GM21717 (cell line): ENCODE results near the gene SEC24B.
"Not testable (repeated sequence)": the region's sequence is repeated elsewhere in the genome, so short reads cannot be mapped to it uniquely, and the experiment has no call there.

Source experiments
- ATAC-seq: cut with Tn5 transposase; IDR thresholded peaks from one replicate; pipeline ENCODE4 v1.9.1; 2021; ENCODE audit warnings: mild to moderate bottlenecking, moderate library complexity; ENCODE audit not compliant: unreplicated experiment

The SEC24B gene

DNA sequence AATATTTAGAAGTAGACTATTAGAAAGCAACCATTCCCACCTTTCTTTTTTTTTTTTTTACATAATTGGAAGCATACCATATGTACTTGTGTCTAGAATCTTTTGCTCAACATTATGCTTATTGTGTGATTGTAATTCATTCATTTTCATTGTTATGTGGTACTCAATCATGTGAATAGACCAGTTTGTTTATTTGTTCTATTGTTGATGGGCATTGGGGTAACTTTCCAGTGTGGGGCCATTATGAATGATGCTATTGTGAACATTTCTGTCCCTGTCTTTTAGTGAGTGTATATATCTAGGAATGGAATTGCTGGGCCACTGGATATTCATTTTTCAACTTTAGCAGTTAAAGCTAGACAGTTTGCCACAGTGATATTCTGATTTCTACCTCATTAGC, 63.9 kb downstream of the SEC24B start:
- no peak for ATAC-seq

DNA sequence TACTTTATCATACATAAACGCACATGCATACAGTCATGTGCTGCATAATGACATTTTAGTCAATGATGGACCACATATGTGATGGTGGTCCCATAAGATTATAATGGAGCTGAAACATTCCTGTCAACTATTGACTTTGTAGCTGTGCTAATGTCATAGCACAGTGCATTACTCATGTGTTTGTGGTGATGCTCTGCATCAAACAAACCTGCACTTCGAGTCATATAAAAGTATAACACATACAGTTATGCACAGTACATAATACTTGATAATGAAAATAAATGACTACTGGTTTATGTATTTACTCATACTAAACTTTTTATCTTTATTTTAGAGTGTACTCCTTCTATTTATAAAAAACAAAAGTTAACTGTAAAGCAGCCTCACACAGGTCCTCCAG, 65.9 kb downstream of the SEC24B start:
- no peak for ATAC-seq

DNA sequence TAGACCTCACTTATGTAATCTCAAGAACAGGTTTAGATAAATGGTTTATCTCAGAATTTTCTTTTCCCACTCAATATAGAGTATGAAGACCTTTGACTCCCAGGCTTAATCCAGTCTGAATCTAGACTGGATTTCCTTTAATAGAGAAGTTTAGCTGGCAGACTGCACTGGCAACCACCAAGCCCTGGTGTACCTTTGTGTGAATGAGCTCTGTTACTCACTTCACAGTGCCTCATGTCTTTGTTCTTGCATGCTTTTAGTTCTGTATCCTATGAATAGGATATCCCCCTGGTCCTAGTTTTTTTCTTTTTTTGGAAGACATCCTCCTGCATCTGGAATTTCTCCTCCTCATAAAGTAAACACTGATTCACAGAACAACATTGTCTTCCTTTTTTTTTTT, 73.3 kb downstream of the SEC24B start:
- ATAC-seq = no peak

DNA sequence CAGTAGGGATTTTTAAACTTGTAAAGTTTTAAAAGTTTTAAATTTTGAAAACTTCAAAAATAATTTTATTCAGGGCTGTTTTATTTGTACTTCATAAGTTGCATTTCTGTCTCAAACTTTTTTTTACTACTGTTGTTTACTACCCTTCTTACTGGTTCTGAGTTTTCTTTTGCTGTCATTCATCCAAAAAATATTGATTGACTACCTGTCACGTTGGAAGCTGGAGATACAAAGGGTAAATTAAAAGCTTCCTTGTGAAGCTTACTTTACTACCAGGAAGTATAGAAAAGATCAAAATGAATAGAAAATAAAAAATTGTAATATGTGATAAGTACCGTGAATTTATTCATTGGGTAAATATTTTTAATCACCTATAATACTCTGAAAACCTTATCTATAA, 77.1 kb downstream of the SEC24B start:
- ATAC-seq = no peak

DNA sequence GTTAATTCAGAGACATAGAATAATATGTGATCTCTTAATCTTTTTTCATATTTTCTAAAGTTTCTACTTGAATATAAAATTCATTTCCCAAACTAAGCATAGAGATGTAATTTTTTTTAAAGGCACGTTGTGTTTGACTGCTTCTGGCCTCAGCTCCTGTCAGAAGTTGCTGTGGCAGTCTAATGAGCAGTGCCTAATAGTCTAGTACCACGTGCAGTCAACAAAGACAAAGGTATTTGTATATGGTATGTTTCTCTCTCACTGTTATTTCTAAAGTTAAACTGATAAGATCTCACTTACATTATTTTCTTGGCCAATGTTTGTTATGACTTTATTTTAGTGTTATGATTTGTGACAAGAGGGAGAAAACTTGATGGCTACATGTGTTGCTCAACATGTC, 77.8 kb downstream of the SEC24B start:
- no peak for ATAC-seq

DNA sequence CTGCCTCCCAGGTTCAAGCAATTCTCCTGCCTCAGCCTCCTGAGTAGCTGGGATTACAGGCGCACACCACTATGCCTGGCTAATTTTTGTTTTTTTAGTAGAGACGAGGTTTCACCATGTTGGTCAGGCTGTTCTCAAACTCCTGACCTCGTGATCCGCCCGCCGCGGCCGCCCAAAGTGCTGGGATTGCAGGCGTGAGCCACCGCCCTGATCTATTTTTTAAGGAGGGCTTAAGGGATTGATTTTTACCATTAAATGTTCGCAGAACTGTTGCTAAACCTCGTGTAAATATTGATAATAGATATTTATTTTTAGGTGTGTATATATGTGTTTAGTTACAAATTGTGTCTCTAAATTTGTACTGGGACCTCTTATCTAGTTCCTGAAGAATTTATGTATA, 79.8 kb downstream of the SEC24B start:
- not testable (repeated sequence) for ATAC-seq

DNA sequence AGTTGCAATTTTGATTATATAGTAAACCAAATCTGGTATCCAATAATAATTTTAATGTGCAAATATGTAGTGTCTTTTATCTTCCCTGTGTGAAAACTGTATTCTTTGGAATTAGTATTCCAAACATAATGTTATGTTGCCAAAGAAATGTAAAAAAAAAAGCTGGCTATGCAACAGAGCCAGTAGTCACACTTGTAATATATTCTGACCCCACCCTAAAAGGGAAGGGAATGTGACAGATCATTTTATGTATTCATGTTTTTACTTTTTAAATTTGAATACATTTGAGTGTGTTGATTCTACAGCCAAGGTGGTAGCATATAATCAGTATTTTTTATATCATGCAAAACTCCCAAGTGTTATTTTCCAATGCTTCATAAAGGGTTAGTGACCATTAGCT, 98.6 kb downstream of the SEC24B start:
- ATAC-seq = no peak

DNA sequence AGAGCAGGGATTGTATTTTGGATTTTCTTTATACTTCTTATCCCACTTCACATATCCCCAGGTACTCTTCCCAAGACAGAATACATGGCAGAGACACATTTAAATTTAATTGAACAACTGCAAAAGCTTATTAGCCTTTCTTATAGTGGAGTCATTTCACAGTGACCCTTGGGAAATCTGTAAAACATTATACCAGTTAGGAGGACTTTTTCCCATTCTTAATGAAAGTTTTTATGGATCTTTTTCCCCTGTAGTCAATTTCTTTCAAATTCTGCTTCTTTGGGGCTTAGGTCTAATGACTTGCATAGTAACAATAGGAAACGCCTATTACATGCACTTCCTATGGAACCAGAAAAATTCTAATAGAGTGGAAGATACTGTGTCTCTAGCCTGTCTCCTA, 111.8 kb downstream of the SEC24B start:
- ATAC-seq = no peak

DNA sequence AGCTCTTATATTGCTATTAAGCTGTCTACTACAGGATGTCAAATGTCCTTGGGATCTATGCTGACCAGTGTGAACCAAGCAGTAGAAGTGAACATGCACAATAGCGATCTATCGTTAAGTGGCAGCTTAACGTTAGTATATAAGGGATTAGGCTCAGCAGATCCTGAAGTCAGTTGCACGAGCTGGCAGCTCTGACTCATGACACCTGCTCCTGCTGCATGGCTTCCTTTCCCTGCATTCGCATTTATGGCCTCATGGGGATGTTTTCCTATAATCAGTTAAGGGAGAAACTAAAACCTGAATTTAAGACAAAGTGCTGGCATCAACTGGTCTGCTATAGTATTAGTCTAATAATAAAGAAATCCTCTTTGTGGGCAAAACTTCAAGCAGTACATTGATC, 113.8 kb downstream of the SEC24B start:
- no peak for ATAC-seq

DNA sequence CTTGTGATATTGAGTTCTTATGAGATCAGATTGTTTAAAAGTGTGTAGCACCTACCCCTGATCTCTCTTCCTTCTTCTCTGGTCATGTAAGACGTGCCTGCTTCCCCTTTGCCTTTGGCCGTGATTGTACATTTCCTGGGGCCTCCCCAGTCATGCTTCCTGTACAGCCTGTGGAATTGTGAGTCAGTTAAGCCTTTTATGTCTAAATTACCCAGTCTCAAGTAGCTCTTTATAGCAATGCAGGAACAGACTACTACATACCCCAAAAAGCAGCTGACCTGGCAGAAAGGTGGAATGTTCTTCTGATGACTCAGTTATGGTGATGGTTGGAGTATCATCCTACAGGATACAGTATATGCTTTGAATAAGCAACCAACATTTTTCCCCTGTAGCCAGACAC, 115.0 kb downstream of the SEC24B start:
- ATAC-seq = no peak

DNA sequence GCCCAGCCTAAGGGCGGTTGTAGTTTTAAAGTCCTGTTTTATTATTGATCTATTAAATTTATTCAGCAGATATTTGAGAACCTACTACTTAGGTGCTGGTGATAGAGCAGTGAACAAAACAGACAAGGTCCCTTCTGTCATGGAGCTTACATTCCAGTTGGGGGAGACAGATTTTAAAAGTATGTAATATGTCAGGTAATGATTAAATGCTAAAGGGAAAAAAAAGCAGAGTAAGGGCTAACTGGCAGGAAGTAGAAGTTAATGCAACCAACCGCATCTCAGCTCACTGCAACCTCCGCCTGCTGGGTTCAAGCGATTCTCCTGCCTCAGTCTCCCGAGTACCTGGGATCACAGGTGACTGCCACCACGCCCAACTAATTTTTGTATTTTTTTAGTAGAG, 118.6 kb downstream of the SEC24B start:
- ATAC-seq = no peak

DNA sequence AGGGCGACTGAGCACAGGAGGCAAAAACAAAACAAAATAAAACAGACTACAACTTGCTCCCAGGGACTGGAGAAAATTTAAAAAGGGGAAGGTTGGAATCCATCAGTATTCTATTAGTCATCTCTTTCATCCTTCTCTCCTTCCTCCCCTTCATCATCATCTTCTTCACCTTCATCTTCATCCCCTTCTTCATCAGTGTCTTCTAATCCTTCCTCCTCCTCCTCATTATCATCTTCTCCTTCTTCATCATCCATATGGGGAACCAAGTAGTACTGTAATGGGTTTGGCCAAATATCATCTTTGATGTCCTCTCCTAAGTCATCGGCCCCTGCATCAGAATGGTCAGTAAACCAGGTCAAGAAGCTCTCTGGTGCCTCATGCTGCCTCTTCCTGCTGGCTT, 119.5 kb downstream of the SEC24B start:
- ATAC-seq = no peak

DNA sequence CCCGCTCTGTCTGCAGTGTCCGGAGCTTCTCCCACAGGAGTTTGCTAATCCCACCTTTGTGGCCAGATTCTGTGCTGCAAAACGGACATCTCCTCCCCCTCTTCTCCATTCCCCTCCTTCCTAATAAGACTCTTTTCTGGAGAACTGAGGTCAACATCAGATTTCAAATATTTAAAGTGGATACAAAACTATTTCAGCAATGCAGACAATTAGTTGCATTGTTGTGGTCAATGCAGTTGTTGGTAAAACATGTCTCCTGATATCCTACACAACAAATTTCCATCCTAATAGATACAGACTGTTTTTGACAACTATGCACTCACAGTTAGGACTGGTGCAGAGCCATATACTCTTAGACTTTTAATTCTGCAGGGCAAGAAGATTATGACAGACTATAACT, 121.4 kb downstream of the SEC24B start:
- no peak for ATAC-seq

DNA sequence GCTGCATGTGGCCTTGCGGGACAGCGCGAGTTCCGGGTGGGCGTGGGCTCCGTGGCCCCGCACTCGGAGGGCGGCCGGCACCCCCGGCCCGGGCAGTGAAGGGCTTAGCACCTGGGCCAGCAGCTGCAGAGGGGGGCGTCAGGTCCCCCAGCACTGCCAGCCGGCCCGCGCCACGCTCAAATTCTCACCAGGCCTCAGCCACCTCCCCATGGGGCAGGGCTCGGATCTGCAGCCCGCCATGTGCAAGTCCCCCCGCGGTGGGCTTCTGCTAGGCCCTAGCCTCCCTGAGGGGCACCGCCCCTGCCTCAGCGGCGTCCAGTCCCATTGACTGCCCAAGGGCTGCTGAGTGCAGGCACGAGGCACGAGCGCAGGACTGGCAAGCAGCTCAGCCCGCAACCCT, 123.8 kb downstream of the SEC24B start:
- no peak for ATAC-seq

DNA sequence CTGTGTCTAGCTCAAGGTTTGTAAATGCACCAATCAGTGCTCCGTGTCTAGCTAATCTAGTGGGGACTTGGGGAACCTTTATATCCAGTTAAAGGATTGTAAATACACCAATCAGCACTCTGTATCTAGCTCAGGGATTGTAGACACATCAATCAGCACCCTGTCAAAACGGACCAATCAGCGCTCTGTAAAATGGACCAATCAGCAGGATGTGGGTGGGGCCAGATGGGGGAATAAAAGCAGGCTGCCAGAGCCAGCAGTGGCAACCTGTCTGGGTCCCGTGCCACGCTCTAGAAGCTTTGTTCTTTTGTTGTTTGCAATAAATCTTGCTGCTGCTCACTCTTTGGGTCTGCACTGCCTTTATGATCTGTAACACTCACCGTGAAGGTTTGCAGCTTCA, 124.5 kb downstream of the SEC24B start:
- not testable (repeated sequence) for ATAC-seq

DNA sequence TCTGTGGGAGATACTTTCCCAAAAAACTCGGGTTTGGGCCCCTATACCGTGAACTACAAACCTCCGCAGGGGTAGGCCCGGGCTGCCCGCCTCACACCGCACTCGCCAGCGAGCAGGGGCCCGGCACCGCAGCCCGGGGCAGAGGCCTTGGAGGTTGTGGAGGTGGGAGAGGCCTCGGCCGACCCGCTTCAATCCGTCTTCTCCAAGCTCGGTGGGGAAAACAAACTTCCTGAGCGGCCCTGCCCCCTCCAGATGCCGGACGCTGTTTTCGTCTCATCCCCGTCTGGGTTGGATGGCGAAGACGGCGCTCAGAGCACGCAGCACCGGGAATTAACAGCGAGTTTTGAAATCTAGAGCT, 126.0 kb downstream of the SEC24B start:
- peak; percentile 27 for ATAC-seq

DNA sequence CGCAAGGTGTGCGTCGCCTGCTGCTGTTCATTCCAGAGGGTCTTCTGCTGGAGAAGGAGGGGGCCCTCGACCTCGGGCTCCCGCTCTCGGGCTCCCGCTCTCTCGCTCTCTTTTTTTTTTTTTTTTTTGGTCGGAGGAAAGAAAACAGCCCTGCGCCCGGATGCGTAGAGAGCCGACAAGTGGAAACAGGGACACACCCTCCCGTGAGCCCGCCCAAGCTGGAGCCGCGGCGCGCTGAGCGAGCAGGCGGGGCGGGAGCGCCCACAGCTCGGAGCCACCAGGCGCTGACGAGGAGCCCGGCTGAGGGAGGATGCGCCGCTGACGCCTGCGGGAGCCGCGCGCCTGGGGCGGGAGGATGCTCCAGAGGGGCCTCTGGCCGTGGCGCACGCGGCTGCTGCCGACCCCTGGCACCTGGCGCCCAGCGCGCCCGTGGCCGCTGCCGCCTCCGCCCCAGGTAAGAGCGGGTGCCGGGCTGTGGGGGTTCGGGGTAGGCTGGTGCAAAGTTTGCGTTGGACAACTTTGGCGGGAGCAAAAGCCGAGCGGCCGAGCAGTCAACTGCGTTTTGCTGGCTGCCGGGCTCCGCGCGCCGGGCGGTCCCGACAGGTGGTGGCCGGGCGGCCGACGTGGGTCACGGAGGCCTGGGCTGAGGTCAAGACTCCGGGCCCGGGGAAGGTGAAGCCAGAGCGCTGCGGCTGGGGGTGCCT, 126.5 kb downstream of the SEC24B start, which contains the start of gene MCUB:
Gene MCUB, plus strand, starts transcription at position 264 of the 704 bp plus-strand sequence. Its CDS starts 92 bp downstream, at position 356.
- peak; percentile 93 for ATAC-seq

DNA sequence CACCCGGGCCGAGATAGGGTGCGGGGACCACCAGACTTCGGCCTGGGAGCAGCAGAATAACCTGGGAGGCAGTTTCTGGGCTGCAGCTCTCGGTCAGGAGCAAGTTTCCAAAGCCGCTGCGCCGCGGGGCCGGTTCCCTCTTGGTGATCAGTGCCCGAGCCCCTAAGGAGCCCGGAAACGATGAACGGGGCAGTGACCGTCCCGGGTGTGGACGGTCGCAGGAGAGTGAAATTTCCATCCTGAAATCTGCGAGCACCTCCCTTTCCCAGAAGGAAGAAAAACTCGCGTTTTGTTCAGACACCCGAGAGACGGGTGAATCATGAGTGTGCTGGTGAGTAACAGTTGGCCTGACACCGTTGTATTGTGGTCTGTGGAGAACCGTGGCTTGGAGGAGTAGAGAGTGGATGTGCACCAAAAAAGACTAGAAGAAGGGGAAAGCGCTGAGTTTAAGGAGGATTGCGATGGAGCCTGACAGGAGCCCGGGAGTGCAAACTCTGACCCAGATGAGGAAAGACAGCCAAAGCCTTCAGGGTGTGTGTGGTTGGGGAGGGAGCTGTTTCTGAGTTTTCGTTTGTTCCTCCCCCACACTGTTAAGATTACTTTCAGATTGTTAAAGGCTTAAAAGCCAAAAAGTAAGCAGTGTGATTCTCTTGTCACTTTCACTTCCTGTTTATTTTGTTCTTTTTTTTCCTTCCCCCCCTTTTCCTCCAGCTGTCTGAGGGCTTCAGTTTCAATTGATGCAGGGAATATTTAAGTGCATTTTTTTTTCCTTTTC, 127.3 kb downstream of the SEC24B start:
- ATAC-seq = peak; percentile 62

DNA sequence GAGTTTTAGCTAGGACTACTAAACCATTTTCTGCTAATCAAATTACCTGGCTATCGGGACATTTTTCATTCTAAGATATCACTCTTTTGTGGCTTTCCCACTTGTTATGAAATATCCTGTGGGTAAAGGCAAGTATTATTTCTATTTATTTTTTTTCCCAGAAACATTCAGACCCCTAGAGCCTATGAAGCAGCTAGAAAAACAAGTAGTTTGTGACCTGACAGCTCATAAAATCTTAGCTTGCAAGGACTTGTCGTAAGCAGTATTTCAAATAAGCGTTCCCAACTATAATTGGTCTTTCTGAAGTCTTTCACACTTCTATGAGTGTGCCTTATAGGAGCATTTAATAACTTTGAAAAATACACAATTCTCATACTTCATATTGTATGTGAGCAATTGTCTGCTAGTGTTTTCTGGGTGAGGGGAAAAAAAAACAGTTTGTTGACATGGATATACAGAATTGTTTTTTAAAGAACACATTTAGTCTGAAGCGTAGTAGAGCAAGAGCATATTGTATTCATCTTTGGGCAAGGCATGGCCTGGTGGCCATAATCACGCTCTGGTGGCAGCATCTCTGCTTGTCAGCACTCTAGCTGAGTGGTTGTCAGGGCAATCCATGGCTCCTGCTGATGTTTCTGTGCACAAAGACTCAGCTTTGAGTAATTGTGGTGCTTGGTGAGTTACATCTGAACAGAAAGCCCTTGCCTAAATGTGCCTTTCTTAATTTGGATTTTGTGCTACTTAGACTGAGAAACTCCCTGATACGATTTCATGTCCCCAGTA, 129.0 kb downstream of the SEC24B start:
- no peak for ATAC-seq

DNA sequence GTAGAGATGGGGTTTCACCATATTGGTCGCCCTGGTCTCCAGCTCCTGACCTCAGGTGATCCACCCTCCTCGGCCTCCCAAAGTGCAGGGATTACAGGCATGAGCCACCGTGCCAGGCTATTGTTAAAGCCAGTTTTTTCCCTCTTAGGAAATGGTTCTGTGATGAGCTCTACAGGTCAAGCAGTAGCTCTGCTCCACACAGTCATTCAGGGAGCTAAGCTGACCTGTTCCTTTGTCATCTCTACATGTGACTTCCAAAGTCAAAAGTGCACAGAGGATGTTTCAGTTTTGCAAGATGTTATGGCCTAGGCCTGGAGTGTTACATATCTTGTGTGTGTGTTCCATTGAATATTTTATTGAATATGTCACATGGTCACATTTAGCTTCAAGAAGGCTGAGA, 137.9 kb downstream of the SEC24B start:
- ATAC-seq = no peak

DNA sequence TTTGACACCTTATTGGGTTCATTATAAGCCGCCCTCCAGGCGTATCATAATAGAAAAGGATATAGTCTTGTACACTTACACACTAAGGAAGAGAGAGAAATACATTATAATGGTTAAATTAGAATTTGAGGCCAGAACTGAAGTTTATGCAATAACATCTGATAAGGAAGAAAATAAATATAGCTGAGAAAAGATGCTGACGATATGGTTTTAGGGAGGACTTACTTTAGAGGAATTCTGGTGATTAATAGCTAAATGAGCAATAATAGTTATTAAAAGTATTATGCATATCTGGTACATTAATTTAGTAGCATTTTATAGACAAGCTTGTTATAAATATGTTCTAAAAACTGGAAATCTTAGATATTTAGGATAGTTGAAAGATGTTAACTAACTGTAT, 138.5 kb downstream of the SEC24B start:
- ATAC-seq = no peak

DNA sequence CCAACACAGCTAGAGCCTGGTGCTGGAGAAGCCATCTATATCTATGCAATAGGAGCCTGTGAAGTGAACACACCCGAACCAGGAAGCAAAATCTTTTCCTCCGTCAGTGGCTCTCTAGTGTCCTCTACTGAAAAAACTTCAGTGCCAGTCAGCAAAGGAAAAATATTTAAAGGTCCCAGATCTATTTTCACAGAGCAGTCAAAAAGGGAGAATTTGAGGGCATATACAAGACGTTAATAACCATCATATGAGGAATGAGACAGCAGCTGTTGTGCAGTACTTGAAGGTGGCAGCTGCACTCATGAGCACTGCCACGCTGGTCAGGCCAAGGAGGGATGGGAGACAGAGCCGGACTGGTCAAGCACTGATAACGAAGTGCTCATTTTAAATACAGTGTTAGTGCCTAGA, 140.8 kb downstream of the SEC24B start:
- no peak for ATAC-seq
